ENCODE results near the gene MTX1. TPM values are rescaled to one million over a fixed set of nuclear protein-coding genes. Genes with fewer than 3 reads are reported as not detected.

MTX1 gene
- polyA plus RNA-seq, 1 of the 3 experiments (the other 2 are of a cell fraction), result 79.1 TPM

DNA sequence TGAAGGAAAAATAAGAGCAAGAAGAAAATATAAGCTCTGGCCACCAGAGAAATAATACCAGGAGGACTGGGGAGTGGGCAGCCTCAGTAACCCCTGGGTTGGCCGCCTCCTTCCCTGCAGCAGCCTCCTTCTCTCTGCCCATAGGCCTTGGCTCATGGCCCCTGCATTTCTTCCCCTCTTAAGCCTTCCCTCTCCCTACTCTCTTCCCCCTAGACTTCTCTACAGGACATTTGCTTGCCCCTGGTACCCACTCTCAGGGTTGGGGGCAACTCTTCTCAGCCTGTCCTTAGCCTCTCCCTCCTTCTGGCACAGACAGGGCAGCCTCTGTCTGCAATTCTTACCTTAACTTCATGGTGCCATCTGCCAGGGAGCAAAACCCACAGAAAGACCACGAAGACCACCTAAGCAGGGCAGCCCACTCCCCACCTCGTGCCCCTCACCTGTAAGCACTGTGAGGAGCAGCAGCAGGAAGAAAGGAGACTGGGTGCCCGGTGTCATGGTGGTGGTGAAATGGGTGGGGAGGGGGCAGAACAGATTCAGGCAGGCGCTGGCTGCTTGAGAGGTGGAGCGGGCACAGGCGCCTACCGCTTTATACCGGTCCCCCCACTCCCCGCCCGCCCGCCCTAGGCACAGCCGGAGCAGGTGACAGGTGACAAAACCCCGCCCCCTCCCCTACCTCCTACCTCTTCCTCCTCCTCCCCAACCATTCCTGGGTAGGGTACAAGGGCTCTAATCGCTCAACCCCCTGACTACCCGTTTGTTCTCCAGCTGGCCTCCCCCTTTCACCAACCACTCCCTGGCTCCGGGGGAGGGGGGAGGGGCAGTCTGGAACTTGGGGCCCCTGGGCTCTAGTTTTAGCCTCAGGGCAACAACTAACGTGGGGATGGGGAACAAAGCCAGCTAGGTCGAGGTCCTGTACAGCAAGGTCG lies 15.9 kb upstream of the MTX1 start:
- Histone ChIP-seq H3F3A (replicated peaks; ENCODE audit: insufficient read depth) (peaks cover 11% of the 10 kb centered on the region), H3K9me2 (no peaks in the 10 kb centered on the region), H3K27ac (ENCODE audit: low read depth in 2 of 2, low read length in 1 of 2) (peak overlapping the region; percentile 78 to 86), H3K36me3 (replicated peaks in 1 of 2; ENCODE audit: control insufficient read depth in 1 of 2, insufficient read depth in 2 of 2, low read length in 1 of 2) (peaks cover 0 to 13% of the 10 kb centered on the region in 2 experiments), H3K4me2 (peak overlapping the region; percentile 83), H4K20me1 (ENCODE audit: insufficient read depth) (no peaks in the 10 kb centered on the region), H3K9ac (peak overlapping the region; percentile 61), H3K4me3 (ENCODE audit: low read depth in 2 of 2, low read length in 1 of 2) (peak overlapping the region in 1 of 2 experiments; percentile 30; a peak in 3 of 4 replicates), H3K9me3 (no peaks in the 10 kb centered on the region), H3K79me2 (ENCODE audit: insufficient read depth) (peaks cover 19% of the 10 kb centered on the region; the same call in 1 of the 2 replicates), H3K4me1 (ENCODE audit: control insufficient read depth in 1 of 2, insufficient read depth in 2 of 2, low read depth in 1 of 2, low read length in 1 of 2) (peaks cover 0 to 24% of the 10 kb centered on the region in 2 experiments; a peak in 2 of 4 replicates), H2AFZ (ENCODE audit: low read depth) (peak overlapping the region; percentile 61), H3K27me3 (ENCODE audit: insufficient read depth) (no peaks in the 10 kb centered on the region)
- DNase-seq, result peak; percentile 55
- ChIA-PET CTCF (interaction anchor here (0.5 to 5.2 kb wide), 32 partner anchors 8 to 151 kb away, joined by 3 to 203 read pairs (median 4); partner anchors contain the start of genes ADAM15, KRTCAP2, MTX1 and THBS3), POLR2A (interaction anchor here (0.9 to 5.1 kb wide), 7 partner anchors 8 to 35 kb away, joined by 3 to 27 read pairs (median 10); partner anchors contain the start of genes MTX1 and THBS3)
- WGBS (ENCODE audit: low lambda C conversion rate), result 81% methylated on average over 16 of the region's 20 CpGs
- no peak for TF ChIP-seq CHD2 (IDR thresholded peaks at IDR 0.05; ENCODE audit: low read length, partially characterized antibody)
- no peak for TF ChIP-seq NRF1 (IDR thresholded peaks at IDR 0.05; ENCODE audit: low read depth, low read length)
- no peak for TF ChIP-seq FOXM1 (IDR thresholded peaks at IDR 0.05; ENCODE audit: low read depth)
- no peak for TF ChIP-seq MXI1 (IDR thresholded peaks at IDR 0.05; ENCODE audit: low read depth, low read length)
- TF ChIP-seq RCOR1 (IDR thresholded peaks at IDR 0.05; ENCODE audit: low read length), result no peak
- no peak for TF ChIP-seq RFX5 (IDR thresholded peaks at IDR 0.05; ENCODE audit: low read length)
- TF ChIP-seq, protein P1, sequence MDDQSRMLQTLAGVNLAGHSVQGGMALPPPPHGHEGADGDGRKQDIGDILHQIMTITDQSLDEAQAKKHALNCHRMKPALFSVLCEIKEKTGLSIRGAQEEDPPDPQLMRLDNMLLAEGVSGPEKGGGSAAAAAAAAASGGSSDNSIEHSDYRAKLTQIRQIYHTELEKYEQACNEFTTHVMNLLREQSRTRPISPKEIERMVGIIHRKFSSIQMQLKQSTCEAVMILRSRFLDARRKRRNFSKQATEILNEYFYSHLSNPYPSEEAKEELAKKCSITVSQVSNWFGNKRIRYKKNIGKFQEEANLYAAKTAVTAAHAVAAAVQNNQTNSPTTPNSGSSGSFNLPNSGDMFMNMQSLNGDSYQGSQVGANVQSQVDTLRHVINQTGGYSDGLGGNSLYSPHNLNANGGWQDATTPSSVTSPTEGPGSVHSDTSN (IDR thresholded peaks at IDR 0.05), result no peak
- TF ChIP-seq NFIC (IDR thresholded peaks at IDR 0.05; ENCODE audit: borderline replicate concordance), result no peak
- no peak for TF ChIP-seq YY1 (IDR thresholded peaks at IDR 0.05; ENCODE audit: low read depth)
- no peak for TF ChIP-seq RAD21 (IDR thresholded peaks at IDR 0.05; ENCODE audit: low read length)
- no peak for TF ChIP-seq RXRA (IDR thresholded peaks at IDR 0.05; ENCODE audit: borderline replicate concordance, low read depth)
- TF ChIP-seq MEF2A (IDR thresholded peaks at IDR 0.05; ENCODE audit: borderline replicate concordance, low read depth), result no peak
- TF ChIP-seq, protein P2, sequence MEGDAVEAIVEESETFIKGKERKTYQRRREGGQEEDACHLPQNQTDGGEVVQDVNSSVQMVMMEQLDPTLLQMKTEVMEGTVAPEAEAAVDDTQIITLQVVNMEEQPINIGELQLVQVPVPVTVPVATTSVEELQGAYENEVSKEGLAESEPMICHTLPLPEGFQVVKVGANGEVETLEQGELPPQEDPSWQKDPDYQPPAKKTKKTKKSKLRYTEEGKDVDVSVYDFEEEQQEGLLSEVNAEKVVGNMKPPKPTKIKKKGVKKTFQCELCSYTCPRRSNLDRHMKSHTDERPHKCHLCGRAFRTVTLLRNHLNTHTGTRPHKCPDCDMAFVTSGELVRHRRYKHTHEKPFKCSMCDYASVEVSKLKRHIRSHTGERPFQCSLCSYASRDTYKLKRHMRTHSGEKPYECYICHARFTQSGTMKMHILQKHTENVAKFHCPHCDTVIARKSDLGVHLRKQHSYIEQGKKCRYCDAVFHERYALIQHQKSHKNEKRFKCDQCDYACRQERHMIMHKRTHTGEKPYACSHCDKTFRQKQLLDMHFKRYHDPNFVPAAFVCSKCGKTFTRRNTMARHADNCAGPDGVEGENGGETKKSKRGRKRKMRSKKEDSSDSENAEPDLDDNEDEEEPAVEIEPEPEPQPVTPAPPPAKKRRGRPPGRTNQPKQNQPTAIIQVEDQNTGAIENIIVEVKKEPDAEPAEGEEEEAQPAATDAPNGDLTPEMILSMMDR (IDR thresholded peaks at IDR 0.05), result no peak
- no peak for TF ChIP-seq FOXJ3 (CRISPR knock-in tag; IDR thresholded peaks at IDR 0.05)
- TF ChIP-seq, protein P3, sequence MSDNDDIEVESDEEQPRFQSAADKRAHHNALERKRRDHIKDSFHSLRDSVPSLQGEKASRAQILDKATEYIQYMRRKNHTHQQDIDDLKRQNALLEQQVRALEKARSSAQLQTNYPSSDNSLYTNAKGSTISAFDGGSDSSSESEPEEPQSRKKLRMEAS (IDR thresholded peaks at IDR 0.05; ENCODE audit: low read depth), result no peak
- no peak for TF ChIP-seq SMC3 (IDR thresholded peaks at IDR 0.05; ENCODE audit: low read depth, low read length)
- TF ChIP-seq SIN3A (IDR thresholded peaks at IDR 0.05; ENCODE audit: borderline replicate concordance, low read depth, low read length), result no peak

Data from SK-N-SH (cell line).